SK-N-MC (cell line): ENCODE measurements around the gene TNIP1.

Experiments
- EZH2 ChIP-seq: fragments of 200-600 bp; sonication (generic); IDR thresholded peaks from one replicate; pipeline ENCODE4 v1.6.1; 2017; ENCODE audit warnings: antibody characterized with exemption
- POLR2AphosphoS5 ChIP-seq: IDR thresholded peaks from 2 replicates; pipeline ENCODE4 v1.6.1; 2012; ENCODE audit warnings: mild to moderate bottlenecking, low read depth, low read length, borderline replicate concordance

DNA sequence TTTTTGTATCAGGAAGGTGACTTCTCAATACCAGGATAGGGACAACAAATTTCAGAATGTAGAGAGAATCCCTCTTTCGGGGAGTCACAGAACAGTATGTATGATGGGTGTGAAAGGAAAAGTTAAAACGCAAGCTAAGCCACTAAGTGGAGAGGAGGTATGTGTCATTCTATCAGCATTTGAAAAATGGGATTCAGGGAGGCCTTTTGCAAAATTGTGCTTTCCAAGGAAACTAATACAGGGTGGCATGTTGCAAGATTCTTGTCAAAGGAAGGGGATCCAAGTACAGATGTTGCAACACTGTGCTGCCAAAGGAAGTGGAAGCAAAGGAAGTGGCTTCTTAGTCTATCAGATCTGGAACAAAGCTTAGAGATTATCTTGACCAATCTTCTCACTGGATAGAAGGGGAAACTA is 12.6 kb upstream of the TNIP1 start:
- TF ChIP-seq POLR2AphosphoS5: no peak
- TF ChIP-seq EZH2: no peak
